VCaP (cell line): Measurements from ENCODE around the gene ANAPC7.
A peak's percentile ranks its signal among the peaks of the same experiment; 100 is the strongest.
"Not testable (repeated sequence)": the region's sequence is repeated elsewhere in the genome, so short reads cannot be mapped to it uniquely, and the experiment has no call there.

Source experiments
- H3K27ac ChIP-seq: fragments of 450-650 bp; 2 replicates; pipeline ENCODE4 v1.5.1; 2017
- CTCF ChIP-seq: fragments of 450-650 bp; conservative IDR thresholded peaks from 2 replicates; pipeline ENCODE4 v1.5.1; 2017; ENCODE audit warnings: mild to moderate bottlenecking, moderate library complexity

Gene ANAPC7

GRCh38 chr12:110403146-110403975 is at the start of gene ANAPC7:
Gene ANAPC7, minus strand, starts transcription at chr12:110403708. Its CDS starts 81 bp downstream, at chr12:110403627.
- H3K27ac ChIP-seq: peak within 1 kb of the TSS; percentile 99
- no peak for TF ChIP-seq CTCF

GRCh38 chr12:110451263-110451662 is 47.8 kb upstream of the ANAPC7 start:
- no peak for TF ChIP-seq CTCF
- no peak overlapping the region; the same call in 1 of the 2 replicates for H3K27ac ChIP-seq

DNA sequence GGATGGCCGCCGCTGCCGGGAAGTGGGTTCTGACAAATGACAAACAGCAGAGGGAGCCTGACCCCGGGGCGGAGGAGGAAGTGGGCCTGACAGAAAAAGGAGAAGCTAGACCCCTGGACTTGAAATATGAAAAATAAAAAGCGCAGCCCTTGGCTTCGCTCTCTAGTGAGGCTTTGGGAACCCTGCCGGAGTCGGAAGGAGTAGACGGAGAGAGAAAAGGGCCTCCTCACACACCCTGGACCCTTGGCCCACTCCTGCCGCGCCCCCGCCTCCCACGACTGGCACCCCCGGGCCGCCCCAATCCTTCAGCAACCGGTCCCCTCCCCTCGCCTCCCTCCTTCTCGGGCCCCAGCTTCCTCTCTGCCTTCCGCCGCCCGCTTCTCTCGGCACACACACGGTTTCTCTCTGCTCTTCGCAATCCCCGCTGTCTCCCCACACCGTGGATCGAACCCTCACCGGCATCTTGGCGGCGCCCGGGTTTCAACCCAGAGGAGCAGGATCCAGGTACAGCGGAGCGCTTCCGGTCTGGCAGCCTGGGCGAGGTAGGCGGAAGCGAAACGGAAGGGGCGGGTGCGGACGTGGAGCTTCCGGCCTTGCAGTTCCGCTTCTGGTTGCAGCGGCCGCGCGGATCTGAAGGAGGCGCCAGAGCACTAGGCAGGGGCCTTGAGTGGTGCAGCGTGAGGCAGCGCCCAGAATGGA is 46.4 kb upstream of the ANAPC7 start, which contains the start of gene ARPC3:
Gene ARPC3, minus strand, starts transcription at position 539 of the 699 bp plus-strand sequence. Its CDS starts 77 bp downstream, at position 462.
- peak; percentile 91 for TF ChIP-seq CTCF
- peak within 1 kb of the TSS; percentile 96 for H3K27ac ChIP-seq

DNA sequence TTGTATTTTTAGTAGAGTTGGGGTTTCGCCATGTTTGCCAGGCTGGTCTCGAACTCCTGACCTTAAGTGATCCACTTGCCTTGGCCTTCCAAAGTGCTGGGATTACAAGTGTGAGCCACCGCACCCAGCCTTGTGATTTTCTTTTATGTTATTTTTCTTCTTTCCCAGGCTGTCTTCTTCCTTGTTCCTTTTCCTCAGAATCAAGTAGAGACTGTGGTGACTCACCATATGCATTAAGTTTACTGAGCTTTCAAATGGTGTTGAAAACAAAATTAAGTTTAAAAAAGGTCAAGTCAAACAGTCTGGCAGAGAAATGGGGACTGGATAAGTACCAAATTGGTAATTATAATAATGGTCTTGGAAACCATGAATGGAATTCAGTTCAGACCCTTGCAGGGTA is 40.9 kb upstream of the ANAPC7 start:
- no peak overlapping the region for H3K27ac ChIP-seq
- no peak for TF ChIP-seq CTCF

GRCh38 chr12:110436231-110436630 is 32.7 kb upstream of the ANAPC7 start:
- TF ChIP-seq CTCF: no peak
- H3K27ac ChIP-seq: no peak overlapping the region

GRCh38 chr12:110431957-110432587 is 28.6 kb upstream of the ANAPC7 start:
- TF ChIP-seq CTCF: no peak

GRCh38 chr12:110429676-110430075 is 26.2 kb upstream of the ANAPC7 start:
- not testable (repeated sequence) for H3K27ac ChIP-seq

More at GRCh38 chr12:110431957-110432587, 28.6 kb upstream of the ANAPC7 start:
- peak overlapping the region; percentile 55; the same call in 1 of the 2 replicates for H3K27ac ChIP-seq
